Gastrocnemius medialis (tissue), 4 donors: Measurements from ENCODE around the gene ABCG2. TPM values are rescaled to one million over a fixed set of nuclear protein-coding genes. Genes with fewer than 3 reads are reported as not detected.
A peak's percentile ranks its signal among the peaks of the same experiment; 100 is the strongest.

Experiments
- ATAC-seq, 2 donors: fragments of 150-250 bp; one replicate each; pipeline ENCODE4 v1.9.1; 2016
- DNase-seq, 2 donors: peaks; one replicate each; pipeline ENCODE4 v3.0.0-alpha.2; 2019
- H3K27ac ChIP-seq, 4 donors: fragments of 200-600 bp; sonication (generic); 1 replicate in 1 of 4; 2 replicates in 3 of 4; pipeline ENCODE4 v1.5.1; 2016 to 2018; ENCODE audit warnings: mild to moderate bottlenecking in 2 of 4, moderate library complexity in 1 of 4
- H3K27me3 ChIP-seq, 3 donors: fragments of 200-600 bp; sonication (generic) in 2 of 3; 1 replicate in 1 of 3; 2 replicates in 2 of 3; pipeline versions ENCODE4 v1.5.1 to v1.6.0; 2016 to 2019; ENCODE audit warnings: mild to moderate bottlenecking in 1 of 3, moderate library complexity in 1 of 3
- H3K36me3 ChIP-seq, 2 donors: fragments of 200-600 bp; sonication (generic) in 1 of 2; one replicate each; pipeline ENCODE4 v1.5.1; 2017 to 2018
- H3K4me1 ChIP-seq, 2 donors: fragments of 200-600 bp; sonication (generic) in 1 of 2; one replicate each; pipeline ENCODE4 v1.5.1; 2016 to 2017; ENCODE audit warnings: mild to moderate bottlenecking in 2 of 2
- H3K4me3 ChIP-seq, 4 donors: fragments of 200-600 bp; sonication (generic) in 3 of 4; 1 replicate in 1 of 4; 2 replicates in 3 of 4; pipeline ENCODE4 v1.5.1; 2016 to 2019; ENCODE audit warnings: mild to moderate bottlenecking in 2 of 4
- H3K9me3 ChIP-seq, 3 donors: fragments of 200-600 bp; sonication (generic) in 2 of 3; 1 replicate in 1 of 3; 2 replicates in 2 of 3; pipeline ENCODE4 v1.5.1; 2016 to 2019
- CTCF ChIP-seq, 5 experiments: fragments of 450-650 bp in 3 of 5; fragments of 200-600 bp in 2 of 5; sonication (generic) in 2 of 5; IDR thresholded peaks in 4 of 5; conservative IDR thresholded peaks in 1 of 5; 1 replicate in 4 of 5; 2 replicates in 1 of 5; pipeline ENCODE4 v1.5.1; 2016 to 2019; ENCODE audit warnings: antibody characterized with exemption in 5 of 5, mild to moderate bottlenecking in 3 of 5, moderate library complexity in 3 of 5
- POLR2A ChIP-seq, 2 donors: fragments of 450-650 bp; IDR thresholded peaks; one replicate each; pipeline ENCODE4 v1.6.1; 2017; ENCODE audit warnings: antibody characterized with exemption in 2 of 2, mild to moderate bottlenecking in 2 of 2, moderate library complexity in 2 of 2
- in situ Hi-C, 4 donors: fragments of 200-750 bp; cut with MboI; loops; one replicate each; pipeline versions ENCODE4 v1.15.0 to v1.8.0; 2017; ENCODE audit warnings: low sequenced_read_pairs in 4 of 4
- intact Hi-C: fragments of 100-400 bp; cut with DNase I; formaldehyde crosslinking; loops from one replicate; pipeline ENCODE4 v1.15.1; 2023; ENCODE audit warnings: low total_unique reads
- total RNA-seq, 4 donors: library from RNA; depleted of rRNA; stranded (reverse); fragments of >200 nt; gene quantifications; one replicate each; pipeline versions ENCODE4 v1.1.0 to v1.2.3, GENCODE V29; 2016

Gene ABCG2
- total RNA-seq, 4 donors from 2014 or later: 0.22 to 0.75 (median 0.23) TPM; not detected in 1

- H3K4me1 ChIP-seq: no peaks in the 10 kb centered on the region
- in situ Hi-C loops (loop anchor here in 1 of 4 donors (25.0 kb wide), 1 partner anchor 469 kb away; the partner anchor contains the start of gene PYURF), intact Hi-C loops (no loop called here)
- H3K36me3 ChIP-seq: peaks cover 5 to 55% of the 10 kb centered on the region in 2 donors
- no peaks in the 10 kb centered on the region for H3K27me3 ChIP-seq
- no peaks in the 10 kb centered on the region for H3K9me3 ChIP-seq
- ATAC-seq: no peak
- TF ChIP-seq POLR2A (IDR thresholded peaks at IDR 0.05): no peak
- TF ChIP-seq CTCF (IDR thresholded peaks at IDR 0.05 in 4 of 5, conservative IDR thresholded peaks at IDR 0.05 in 1 of 5): no peak
- H3K27ac ChIP-seq: no peak overlapping the region
- DNase-seq: no peak
- no peak overlapping the region for H3K4me3 ChIP-seq
These were observed 114.7 kb downstream of the ABCG2 start for GRCh38 chr4:88043586-88044340.

GRCh38 chr4:88043001-88043400, 115.4 kb downstream of the ABCG2 start:
- Histone ChIP-seq H3K36me3 (peaks cover 5 to 63% of the 10 kb centered on the region in 2 donors), H3K4me1 (no peaks in the 10 kb centered on the region), H3K27ac (peak overlapping the region in 1 of 4 donors; percentile 17), H3K4me3 (no peak overlapping the region), H3K27me3 (no peaks in the 10 kb centered on the region), H3K9me3 (no peaks in the 10 kb centered on the region)
- ATAC-seq (no peak), DNase-seq (no peak)
- intact Hi-C loops: no loop called here
- TF ChIP-seq CTCF (IDR thresholded peaks at IDR 0.05 in 4 of 5, conservative IDR thresholded peaks at IDR 0.05 in 1 of 5) (no peak), POLR2A (IDR thresholded peaks at IDR 0.05) (no peak)
- in situ Hi-C loops: loop anchor here in 1 of 4 donors (25.0 kb wide), 1 partner anchor 469 kb away; the partner anchor contains the start of gene PYURF

- Histone ChIP-seq H3K4me1 (no peaks in the 10 kb centered on the region), H3K36me3 (peaks cover 5 to 66% of the 10 kb centered on the region in 2 donors), H3K4me3 (no peak overlapping the region), H3K27me3 (no peaks in the 10 kb centered on the region), H3K9me3 (no peaks in the 10 kb centered on the region), H3K27ac (no peak overlapping the region)
- TF ChIP-seq POLR2A (IDR thresholded peaks at IDR 0.05) (no peak), CTCF (IDR thresholded peaks at IDR 0.05 in 4 of 5, conservative IDR thresholded peaks at IDR 0.05 in 1 of 5) (no peak)
- ATAC-seq (no peak), DNase-seq (no peak)
- intact Hi-C loops: no loop called here
- in situ Hi-C loops: loop anchor here in 1 of 4 donors (25.0 kb wide), 1 partner anchor 471 kb away; the partner anchor contains the start of gene PYURF
These were observed 116.8 kb downstream of the ABCG2 start for GRCh38 chr4:88041626-88042025.

GRCh38 chr4:88040707-88041106, 117.7 kb downstream of the ABCG2 start:
- in situ Hi-C loops: loop anchor here in 1 of 4 donors (25.0 kb wide), 1 partner anchor 472 kb away; the partner anchor contains the start of gene PYURF
- intact Hi-C loops: no loop called here
- no peak for ATAC-seq

More at GRCh38 chr4:88040707-88041106, 117.7 kb downstream of the ABCG2 start:
- Histone ChIP-seq H3K27me3 (no peaks in the 10 kb centered on the region), H3K36me3 (peaks cover 5 to 69% of the 10 kb centered on the region in 2 donors), H3K27ac (no peak overlapping the region), H3K9me3 (no peaks in the 10 kb centered on the region), H3K4me3 (no peak overlapping the region), H3K4me1 (no peaks in the 10 kb centered on the region)
- TF ChIP-seq CTCF (IDR thresholded peaks at IDR 0.05 in 4 of 5, conservative IDR thresholded peaks at IDR 0.05 in 1 of 5) (no peak), POLR2A (IDR thresholded peaks at IDR 0.05) (no peak)
- DNase-seq: no peak

Other genes with a start within 250 kb of the ABCG2 start
- 10 to 100 TPM in 1 of 4 donors, 1 to 10 TPM in 2, not detected in 1; 1.4 to 13.6 (median 6.0) TPM for gene SPP1, start 182.9 kb downstream of the ABCG2 start, total RNA-seq
- gene PKD2, start 151.0 kb downstream of the ABCG2 start, total RNA-seq: 1 to 10 TPM; 4.1 to 7.6 (median 6.2) TPM
- 1 to 10 TPM; 3.3 to 9.5 (median 6.9) TPM for gene PPM1K, start 125.9 kb upstream of the ABCG2 start, total RNA-seq
- 1 to 10 TPM in 2 of 4 donors, under 1 TPM in 2; 0.42 to 1.6 (median 1.0) TPM for gene HERC6, start 220.2 kb upstream of the ABCG2 start, total RNA-seq